ENCODE results near the gene PLSCR1.

DNA sequence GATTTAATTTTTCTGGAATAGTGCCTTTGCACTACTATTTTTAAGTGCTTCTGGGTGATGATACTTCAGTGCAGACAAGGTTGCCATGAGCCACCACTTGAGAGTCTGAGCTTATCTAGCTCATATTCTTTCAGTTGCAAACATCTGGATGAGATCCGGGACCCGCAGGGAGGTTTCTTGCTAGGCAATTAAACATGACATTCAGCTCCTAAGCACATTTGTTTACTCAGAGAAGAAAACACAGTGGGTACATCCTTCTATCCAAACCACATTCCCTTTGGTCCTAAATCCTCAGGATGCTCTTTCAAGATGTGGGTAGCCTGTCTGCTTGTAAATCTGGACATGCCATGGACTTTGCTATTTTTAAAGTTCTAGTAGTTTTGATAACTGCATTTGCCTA, 12.0 kb downstream of the PLSCR1 start:
- TF ChIP-seq CTCF (IDR thresholded peaks at IDR 0.05) (no peak), POLR2A (IDR thresholded peaks at IDR 0.05) (no peak), POLR2AphosphoS5 (IDR thresholded peaks at IDR 0.05) (no peak), EP300 (IDR thresholded peaks at IDR 0.05) (no peak)

Data from sigmoid colon (tissue), 4 donors.